GM13977 (cell line): ENCODE results near the gene ALS2CL.

Source experiments
- DNase-seq: peaks from one replicate; pipeline ENCODE4 v3.0.0; 2012; ENCODE audit warnings: low spot score
- CTCF ChIP-seq: IDR thresholded peaks from 2 replicates; pipeline ENCODE4 v1.5.1; 2012; ENCODE audit warnings: mild to moderate bottlenecking, control low read depth; ENCODE audit not compliant: insufficient read depth; ENCODE audit errors: extremely low read depth, missing control alignments
- in situ Hi-C: fragments of 300-500 bp; cut with MboI; formaldehyde crosslinking; loops from one replicate; pipeline ENCODE4 v1.12.0; 2022; ENCODE audit warnings: low sequenced_read_pairs, low pct_unique_long_range_greater_than_20kb, mixed read lengths, inconsistent platforms; ENCODE audit not compliant: unreplicated experiment

The ALS2CL gene

GRCh38 chr3:46678280-46678679 lies 15.2 kb downstream of the ALS2CL start:
- in situ Hi-C loops: no loop called here

GRCh38 chr3:46677411-46677726 lies 16.1 kb downstream of the ALS2CL start:
- DNase-seq: no peak
- no peak for TF ChIP-seq CTCF
- in situ Hi-C loops: no loop called here

More at GRCh38 chr3:46678280-46678679, 15.2 kb downstream of the ALS2CL start:
- no peak for DNase-seq
- TF ChIP-seq CTCF: no peak

- TF ChIP-seq CTCF: no peak
- DNase-seq: no peak
- in situ Hi-C loops: no loop called here
These were observed 16.7 kb downstream of the ALS2CL start for GRCh38 chr3:46676601-46677410.

- no peak for TF ChIP-seq CTCF
- in situ Hi-C loops: no loop called here
- no peak for DNase-seq
These were observed 17.5 kb downstream of the ALS2CL start for GRCh38 chr3:46675843-46676567.

- DNase-seq: no peak
- in situ Hi-C loops: no loop called here
- TF ChIP-seq CTCF: no peak
These were observed 18.1 kb downstream of the ALS2CL start for GRCh38 chr3:46675426-46675825.

- in situ Hi-C loops: no loop called here
- TF ChIP-seq CTCF: peak; percentile 10
- no peak for DNase-seq
These were observed 19.2 kb downstream of the ALS2CL start for GRCh38 chr3:46674031-46674845.
